Esophagus squamous epithelium (tissue), 5 donors: ENCODE data around the gene SPP1. TPM values are rescaled to one million over a fixed set of nuclear protein-coding genes. Genes with fewer than 3 reads are reported as not detected.

Source experiments
- DNase-seq: peaks from one replicate; lab custom pipeline; 2025; lab: John Stamatoyannopoulos, UW
- H3K27ac ChIP-seq, 4 donors: fragments of 200-600 bp; sonication (generic); one replicate each; pipeline ENCODE4 v1.5.1; 2016 to 2019; ENCODE audit warnings: mild to moderate bottlenecking in 1 of 4
- H3K27me3 ChIP-seq, 4 donors: fragments of 200-600 bp; sonication (generic); 1 replicate in 3 of 4; 2 replicates in 1 of 4; pipeline versions ENCODE4 v1.5.1 to v1.6.0; 2017 to 2021; ENCODE audit warnings: antibody characterized with exemption in 1 of 4
- H3K36me3 ChIP-seq, 3 donors: fragments of 200-600 bp; sonication (generic); one replicate each; pipeline ENCODE4 v1.5.1; 2016 to 2019
- H3K4me1 ChIP-seq, 3 donors: fragments of 200-600 bp; sonication (generic); one replicate each; pipeline ENCODE4 v1.5.1; 2017 to 2019
- H3K4me3 ChIP-seq, 4 donors: fragments of 200-600 bp; sonication (generic); 1 replicate in 3 of 4; 2 replicates in 1 of 4; pipeline ENCODE4 v1.5.1; 2016 to 2019; ENCODE audit warnings: mild to moderate bottlenecking in 2 of 4, moderate library complexity in 1 of 4
- H3K9me3 ChIP-seq, 3 donors: fragments of 200-600 bp; sonication (generic); one replicate each; pipeline ENCODE4 v1.5.1; 2016 to 2019
- POLR2A ChIP-seq, 4 donors: fragments of 450-650 bp; IDR thresholded peaks; one replicate each; pipeline ENCODE4 v1.6.1; 2017; ENCODE audit warnings: antibody characterized with exemption in 4 of 4, mild to moderate bottlenecking in 4 of 4, moderate library complexity in 3 of 4
- WGBS, 2 donors: methylation state at CpG; one replicate each; pipeline ENCODE4 v1.1.5; 2018; 5-methylcytosine and 5-hydroxymethylcytosine counted together
- intact Hi-C: fragments of 100-400 bp; cut with DNase I; formaldehyde crosslinking; loops from one replicate; pipeline ENCODE4 v1.15.0; 2022
- total RNA-seq, 4 donors: library from RNA; depleted of rRNA; stranded (reverse); fragments of >200 nt; gene quantifications; one replicate each; pipeline ENCODE4 v1.1.0, GENCODE V29; 2016
- TF ChIP-seq, protein P1 (sequence below), 6 experiments: fragments of 450-650 bp in 4 of 6; fragments of 200-600 bp in 2 of 6; sonication (generic) in 2 of 6; IDR thresholded peaks; one replicate each; pipeline ENCODE4 v1.5.1; 2016 to 2019; ENCODE audit warnings: antibody characterized with exemption in 6 of 6, mild to moderate bottlenecking in 4 of 6, moderate library complexity in 4 of 6
- donor health status: DM: yes; HTN: yes; CAD: no.

Gene SPP1
- total RNA-seq, 4 donors from 2014 or later = 0.15 to 4.0 (median 2.5) TPM

DNA sequence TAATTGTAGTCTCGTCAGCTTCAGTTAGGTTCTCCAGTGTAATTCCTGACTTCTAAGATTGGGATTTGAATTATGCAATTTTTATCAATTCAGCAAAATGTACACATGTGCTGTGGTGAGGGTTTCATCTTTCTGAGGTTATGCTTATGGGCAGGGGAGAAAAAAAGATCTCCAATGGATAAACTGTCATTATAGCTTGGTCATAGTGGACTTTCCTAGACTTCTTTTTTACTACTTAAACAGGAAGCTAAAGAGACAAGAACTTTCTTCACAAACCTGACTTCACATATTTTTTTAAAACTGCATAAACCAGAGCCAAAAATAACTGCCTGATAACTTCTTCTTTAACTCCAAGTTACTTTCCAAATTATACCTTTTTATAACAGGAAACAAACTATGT lies 21.7 kb upstream of the SPP1 start:
- TF ChIP-seq, protein P1, sequence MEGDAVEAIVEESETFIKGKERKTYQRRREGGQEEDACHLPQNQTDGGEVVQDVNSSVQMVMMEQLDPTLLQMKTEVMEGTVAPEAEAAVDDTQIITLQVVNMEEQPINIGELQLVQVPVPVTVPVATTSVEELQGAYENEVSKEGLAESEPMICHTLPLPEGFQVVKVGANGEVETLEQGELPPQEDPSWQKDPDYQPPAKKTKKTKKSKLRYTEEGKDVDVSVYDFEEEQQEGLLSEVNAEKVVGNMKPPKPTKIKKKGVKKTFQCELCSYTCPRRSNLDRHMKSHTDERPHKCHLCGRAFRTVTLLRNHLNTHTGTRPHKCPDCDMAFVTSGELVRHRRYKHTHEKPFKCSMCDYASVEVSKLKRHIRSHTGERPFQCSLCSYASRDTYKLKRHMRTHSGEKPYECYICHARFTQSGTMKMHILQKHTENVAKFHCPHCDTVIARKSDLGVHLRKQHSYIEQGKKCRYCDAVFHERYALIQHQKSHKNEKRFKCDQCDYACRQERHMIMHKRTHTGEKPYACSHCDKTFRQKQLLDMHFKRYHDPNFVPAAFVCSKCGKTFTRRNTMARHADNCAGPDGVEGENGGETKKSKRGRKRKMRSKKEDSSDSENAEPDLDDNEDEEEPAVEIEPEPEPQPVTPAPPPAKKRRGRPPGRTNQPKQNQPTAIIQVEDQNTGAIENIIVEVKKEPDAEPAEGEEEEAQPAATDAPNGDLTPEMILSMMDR (IDR thresholded peaks at IDR 0.05) = no peak
- no peak for TF ChIP-seq POLR2A (IDR thresholded peaks at IDR 0.05)
- Histone ChIP-seq H3K4me3 (no peak overlapping the region), H3K4me1 (no peaks in the 10 kb centered on the region), H3K9me3 (no peaks in the 10 kb centered on the region), H3K36me3 (no peaks in the 10 kb centered on the region), H3K27me3 (no peaks in the 10 kb centered on the region), H3K27ac (no peak overlapping the region)
- intact Hi-C loops = no loop called here
- no peak for DNase-seq
- 69 to 72% methylated on average over 1 of the region's 1 CpG for WGBS, 2 donors

DNA sequence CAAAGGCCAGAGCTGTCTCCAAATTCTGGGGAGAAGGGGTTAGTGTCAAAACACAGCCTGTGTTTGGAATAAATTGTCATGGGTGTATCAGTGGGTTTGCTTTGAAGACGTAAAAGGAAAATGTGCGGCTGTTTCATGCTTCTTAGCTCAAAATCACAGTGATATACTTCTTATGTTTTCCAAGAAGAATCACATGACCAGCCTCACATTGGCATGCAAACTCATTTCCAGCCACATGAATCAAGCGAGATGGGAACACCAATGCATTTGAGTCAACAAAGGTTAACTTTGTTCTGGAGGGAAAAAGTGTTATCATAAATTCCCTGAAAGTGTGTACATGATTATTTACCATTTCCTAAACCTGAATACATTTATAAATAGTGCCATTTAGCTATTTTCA lies 19.0 kb upstream of the SPP1 start:
- WGBS, 2 donors = 66 to 84% methylated on average over 3 of the region's 3 CpGs
- DNase-seq = no peak
- Histone ChIP-seq H3K9me3 (no peaks in the 10 kb centered on the region), H3K27ac (no peak overlapping the region), H3K36me3 (no peaks in the 10 kb centered on the region), H3K27me3 (no peaks in the 10 kb centered on the region), H3K4me1 (no peaks in the 10 kb centered on the region), H3K4me3 (no peak overlapping the region)
- intact Hi-C loops = no loop called here
- TF ChIP-seq, protein P1 (IDR thresholded peaks at IDR 0.05) = no peak
- TF ChIP-seq POLR2A (IDR thresholded peaks at IDR 0.05) = no peak

DNA sequence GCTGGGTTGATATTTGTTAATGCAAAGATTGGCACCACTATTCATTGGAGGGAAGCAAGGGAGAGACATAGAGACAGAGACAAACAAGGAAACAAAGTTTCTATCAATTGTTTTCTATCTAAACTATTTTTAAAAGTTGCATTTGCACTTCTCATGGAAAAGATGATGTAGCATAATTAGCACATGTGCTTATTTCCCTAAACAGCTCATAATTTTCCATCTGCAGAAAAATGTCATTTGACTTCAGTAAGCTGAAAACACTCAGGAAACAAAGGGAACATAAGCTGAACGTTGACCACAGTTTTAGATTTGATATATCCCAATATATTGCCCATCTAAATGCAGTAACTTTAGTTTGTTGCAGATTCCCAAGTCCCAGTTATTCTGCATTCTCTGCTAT lies 18.5 kb upstream of the SPP1 start:
- intact Hi-C loops = no loop called here

DNA sequence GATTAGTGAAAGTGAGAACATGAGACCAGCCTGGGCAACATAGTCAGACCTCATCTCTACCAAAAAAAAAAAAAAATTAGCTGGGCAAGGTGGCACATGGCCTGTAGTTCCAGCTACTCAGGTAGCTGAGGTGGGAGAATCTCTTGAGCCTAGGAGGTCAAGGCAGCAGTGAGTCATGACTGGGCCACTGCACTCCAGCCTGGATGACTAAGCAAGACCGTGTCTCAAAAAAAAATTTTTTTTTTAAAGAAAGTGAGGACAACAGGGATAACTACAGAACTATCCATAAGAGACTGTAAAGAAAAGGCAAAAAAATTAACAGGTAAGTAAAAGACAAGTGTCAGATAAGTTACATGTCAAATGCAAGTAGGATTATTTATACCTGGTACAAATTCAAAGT lies 13.5 kb upstream of the SPP1 start:
- H3K27me3 ChIP-seq = peaks cover 0 to 8% (median 0%) of the 10 kb centered on the region in 4 donors
- WGBS, 2 donors = 20 to 34% methylated on average over 1 of the region's 1 CpG
- no peaks in the 10 kb centered on the region for H3K9me3 ChIP-seq
- H3K27ac ChIP-seq = no peak overlapping the region
- H3K36me3 ChIP-seq = no peaks in the 10 kb centered on the region
- no peaks in the 10 kb centered on the region for H3K4me1 ChIP-seq
- DNase-seq = no peak
- intact Hi-C loops = no loop called here
- no peak for TF ChIP-seq POLR2A (IDR thresholded peaks at IDR 0.05)
- TF ChIP-seq, protein P1 (IDR thresholded peaks at IDR 0.05) = no peak
- no peak overlapping the region for H3K4me3 ChIP-seq

More for the DNA sequence above, 18.5 kb upstream of the SPP1 start:
- H3K27ac ChIP-seq = no peak overlapping the region
- no peak overlapping the region for H3K4me3 ChIP-seq
- H3K4me1 ChIP-seq = no peaks in the 10 kb centered on the region
- no peaks in the 10 kb centered on the region for H3K27me3 ChIP-seq
- H3K36me3 ChIP-seq = no peaks in the 10 kb centered on the region
- no peak for DNase-seq
- 21 to 45% methylated on average over 1 of the region's 1 CpG for WGBS, 2 donors
- no peaks in the 10 kb centered on the region for H3K9me3 ChIP-seq
- no peak for TF ChIP-seq POLR2A (IDR thresholded peaks at IDR 0.05)
- TF ChIP-seq, protein P1 (IDR thresholded peaks at IDR 0.05) = no peak

DNA sequence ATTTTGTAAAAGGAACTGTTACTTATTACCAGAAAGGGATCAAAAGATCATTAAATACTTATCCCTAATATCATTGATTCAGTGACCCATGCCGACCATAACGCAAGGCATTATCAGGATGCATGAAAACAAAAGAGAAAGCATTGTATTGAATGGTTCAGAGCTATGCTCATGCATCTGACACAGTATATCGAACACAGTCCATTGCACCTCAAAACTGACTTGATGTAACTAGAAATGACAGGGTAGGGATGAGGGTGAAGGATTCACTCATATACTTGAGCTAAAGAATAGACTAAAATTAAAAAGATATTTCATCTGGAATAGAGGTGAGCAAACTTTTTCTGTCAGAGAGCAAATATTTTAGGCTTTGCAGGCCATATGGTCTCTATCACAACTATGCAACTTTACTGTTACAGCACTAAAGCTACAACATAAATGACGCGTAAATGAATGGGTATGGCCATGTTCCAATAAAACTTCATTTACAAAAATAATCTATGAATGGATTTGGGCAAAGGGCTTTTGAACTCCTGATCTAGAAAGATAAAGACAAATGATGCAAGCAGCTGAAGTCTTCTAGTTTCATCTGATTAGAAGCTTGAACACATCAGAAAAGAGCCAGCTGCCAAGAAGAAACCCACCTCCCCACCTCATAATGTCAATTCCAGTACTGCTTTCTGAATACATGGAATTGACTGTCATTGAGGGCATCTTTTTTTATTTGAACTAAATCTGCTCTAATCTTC lies 12.9 kb upstream of the SPP1 start:
- WGBS, 2 donors = 73 to 80% methylated on average over 5 of the region's 5 CpGs
- Histone ChIP-seq H3K36me3 (no peaks in the 10 kb centered on the region), H3K4me3 (no peak overlapping the region), H3K27me3 (peaks cover 0 to 14% (median 0%) of the 10 kb centered on the region in 4 donors), H3K27ac (no peak overlapping the region), H3K9me3 (no peaks in the 10 kb centered on the region), H3K4me1 (no peaks in the 10 kb centered on the region)
- DNase-seq = no peak
- TF ChIP-seq, protein P1 (IDR thresholded peaks at IDR 0.05) = no peak
- no peak for TF ChIP-seq POLR2A (IDR thresholded peaks at IDR 0.05)
- intact Hi-C loops = no loop called here
